ENCODE data around the gene TMEM72.

The TMEM72 gene

DNA sequence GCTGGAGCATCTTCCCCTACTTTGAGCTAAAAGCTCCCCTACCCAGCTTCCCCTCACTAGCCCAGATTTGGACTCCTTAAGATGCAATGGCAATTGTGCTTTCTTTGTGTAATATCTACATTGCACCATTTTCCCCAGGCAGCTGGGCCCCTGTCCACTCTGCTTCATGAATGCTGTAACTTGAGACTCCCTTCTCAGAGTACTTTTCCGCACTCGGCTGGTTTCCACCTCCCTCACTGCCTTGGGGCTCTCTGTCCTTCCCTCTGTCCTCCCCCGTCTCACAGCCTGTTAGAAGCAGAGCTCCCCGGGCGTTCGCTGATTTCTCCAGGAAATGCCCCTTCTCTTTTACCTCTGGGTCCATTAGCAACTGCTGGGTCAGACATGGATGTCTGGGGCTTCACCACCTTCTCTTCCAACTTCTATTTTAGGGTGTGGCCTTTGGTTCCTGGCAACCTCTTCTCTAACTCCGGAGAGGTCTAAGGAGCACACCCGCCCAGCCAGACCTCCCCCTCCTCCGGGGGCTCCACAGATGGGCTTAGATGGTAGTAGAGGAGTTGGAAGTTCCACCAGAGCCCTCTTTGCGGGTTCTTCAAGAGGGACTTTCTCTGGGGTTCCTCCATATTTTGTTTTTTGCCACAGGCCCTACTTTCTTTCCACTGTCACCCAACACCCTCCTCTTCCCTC lies 2.9 kb upstream of the TMEM72 start:
- Histone ChIP-seq H3K36me3 (ENCODE audit: control insufficient read depth, insufficient read depth, low read length) (no peaks in the 10 kb centered on the region), H3K9ac (no peak overlapping the region), H3K79me2 (no peaks in the 10 kb centered on the region), H2AFZ (peak overlapping the region; percentile 54), H3K9me3 (ENCODE audit: control insufficient read depth, low read length) (no peaks in the 10 kb centered on the region), H3K27me3 (ENCODE audit: control insufficient read depth, insufficient read depth, low read length) (no peaks in the 10 kb centered on the region), H3K4me3 (ENCODE audit: low read depth, low read length) (no peak overlapping the region), H3K27ac (no peak overlapping the region), H3K4me1 (peaks cover 3% of the 10 kb centered on the region), H3K4me2 (ENCODE audit: low read length) (no peak overlapping the region)
- TF ChIP-seq, protein P1, sequence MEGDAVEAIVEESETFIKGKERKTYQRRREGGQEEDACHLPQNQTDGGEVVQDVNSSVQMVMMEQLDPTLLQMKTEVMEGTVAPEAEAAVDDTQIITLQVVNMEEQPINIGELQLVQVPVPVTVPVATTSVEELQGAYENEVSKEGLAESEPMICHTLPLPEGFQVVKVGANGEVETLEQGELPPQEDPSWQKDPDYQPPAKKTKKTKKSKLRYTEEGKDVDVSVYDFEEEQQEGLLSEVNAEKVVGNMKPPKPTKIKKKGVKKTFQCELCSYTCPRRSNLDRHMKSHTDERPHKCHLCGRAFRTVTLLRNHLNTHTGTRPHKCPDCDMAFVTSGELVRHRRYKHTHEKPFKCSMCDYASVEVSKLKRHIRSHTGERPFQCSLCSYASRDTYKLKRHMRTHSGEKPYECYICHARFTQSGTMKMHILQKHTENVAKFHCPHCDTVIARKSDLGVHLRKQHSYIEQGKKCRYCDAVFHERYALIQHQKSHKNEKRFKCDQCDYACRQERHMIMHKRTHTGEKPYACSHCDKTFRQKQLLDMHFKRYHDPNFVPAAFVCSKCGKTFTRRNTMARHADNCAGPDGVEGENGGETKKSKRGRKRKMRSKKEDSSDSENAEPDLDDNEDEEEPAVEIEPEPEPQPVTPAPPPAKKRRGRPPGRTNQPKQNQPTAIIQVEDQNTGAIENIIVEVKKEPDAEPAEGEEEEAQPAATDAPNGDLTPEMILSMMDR (IDR thresholded peaks at IDR 0.05): no peak

DNA sequence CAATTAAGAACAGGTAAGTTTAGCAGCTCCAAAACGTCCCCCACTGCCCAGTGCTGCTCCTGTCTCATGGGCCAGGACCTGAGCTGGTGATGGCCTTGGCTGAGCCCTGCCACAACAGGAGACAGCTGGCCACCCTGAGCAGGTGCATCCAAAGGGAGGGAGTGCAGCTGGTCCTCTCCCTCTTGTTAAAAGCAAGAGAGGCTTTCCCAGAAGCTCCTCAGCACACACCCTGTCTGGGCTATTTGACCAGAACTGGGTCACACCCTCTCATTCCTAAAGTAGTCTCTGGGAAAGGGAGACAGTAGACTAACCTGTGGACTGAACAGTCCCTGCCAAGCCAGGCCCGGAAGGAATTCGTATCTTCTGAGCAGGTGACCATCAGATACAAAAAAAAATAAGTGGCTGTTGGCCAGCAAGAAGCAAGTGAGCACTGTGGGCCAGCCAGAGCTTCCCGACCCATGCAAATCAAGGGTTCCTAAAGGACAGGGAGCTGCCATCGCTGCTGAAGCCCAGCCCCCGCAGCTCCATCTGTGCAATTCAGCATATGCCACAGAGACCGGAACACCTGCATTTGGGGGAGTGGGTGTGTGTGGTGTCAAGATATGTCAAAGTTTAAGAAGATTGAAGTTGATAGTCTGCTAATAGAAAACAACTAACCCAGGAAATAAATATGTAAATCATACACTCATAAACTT lies 2.1 kb upstream of the TMEM72 start:
- Histone ChIP-seq H3K36me3 (ENCODE audit: control insufficient read depth, insufficient read depth, low read length) (no peaks in the 10 kb centered on the region), H3K9ac (no peak overlapping the region), H3K4me2 (ENCODE audit: low read length) (no peak overlapping the region), H3K79me2 (no peaks in the 10 kb centered on the region), H3K27ac (no peak overlapping the region), H2AFZ (no peak overlapping the region), H3K4me3 (ENCODE audit: low read depth, low read length) (no peak overlapping the region), H3K4me1 (no peaks in the 10 kb centered on the region), H3K27me3 (ENCODE audit: control insufficient read depth, insufficient read depth, low read length) (no peaks in the 10 kb centered on the region), H3K9me3 (ENCODE audit: control insufficient read depth, low read length) (no peaks in the 10 kb centered on the region)
- TF ChIP-seq, protein P1 (IDR thresholded peaks at IDR 0.05): no peak

DNA sequence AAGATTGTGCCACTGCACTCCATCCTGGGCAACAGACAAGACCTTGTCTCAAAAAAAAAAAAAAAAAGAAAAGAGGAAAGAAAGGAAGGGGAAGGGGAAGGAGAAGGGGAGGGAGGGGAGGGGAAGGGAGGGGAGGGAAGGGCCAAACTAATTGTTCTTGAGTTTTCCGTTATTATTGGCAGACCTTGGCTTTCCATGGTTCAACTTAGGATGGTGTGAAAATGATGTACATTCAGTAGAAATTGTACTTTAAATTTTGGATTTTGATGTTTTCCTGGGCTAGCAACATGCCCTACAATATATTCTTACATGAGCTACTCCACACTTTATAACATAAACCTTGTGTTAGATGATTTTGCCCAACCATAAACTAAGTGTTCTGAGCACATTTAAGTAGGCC lies 1.2 kb upstream of the TMEM72 start:
- Histone ChIP-seq H3K27me3 (ENCODE audit: control insufficient read depth, insufficient read depth, low read length) (no peaks in the 10 kb centered on the region), H3K9ac (no peak overlapping the region), H2AFZ (no peak overlapping the region), H3K4me2 (ENCODE audit: low read length) (no peak overlapping the region), H3K9me3 (ENCODE audit: control insufficient read depth, low read length) (no peaks in the 10 kb centered on the region), H3K4me1 (no peaks in the 10 kb centered on the region), H3K27ac (no peak overlapping the region), H3K36me3 (ENCODE audit: control insufficient read depth, insufficient read depth, low read length) (no peaks in the 10 kb centered on the region), H3K4me3 (ENCODE audit: low read depth, low read length) (no peak overlapping the region), H3K79me2 (no peaks in the 10 kb centered on the region)
- TF ChIP-seq, protein P1 (IDR thresholded peaks at IDR 0.05): no peak

DNA sequence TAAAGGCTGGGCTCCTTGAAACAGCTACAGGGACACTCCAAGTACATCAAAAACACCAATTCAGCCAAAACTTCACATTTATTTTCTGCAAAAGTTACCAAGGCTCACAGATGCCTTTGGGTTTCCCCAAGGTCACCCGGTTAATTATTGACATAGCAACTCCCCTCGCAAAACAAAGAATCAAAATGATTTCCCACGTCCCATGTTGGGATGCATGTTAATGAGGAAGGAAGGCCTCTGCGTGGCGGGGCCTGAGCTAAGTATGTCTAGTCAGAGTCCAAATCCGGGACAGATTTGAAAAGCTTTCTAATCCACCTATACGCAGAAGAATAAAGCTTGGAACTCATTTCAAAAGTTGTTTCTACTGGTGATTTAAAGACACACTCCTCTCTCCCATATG lies 535 bp upstream of the TMEM72 start:
- TF ChIP-seq, protein P1 (IDR thresholded peaks at IDR 0.05): no peak

More for the DNA sequence above, 535 bp upstream of the TMEM72 start:
- H2AFZ ChIP-seq: peak overlapping the region; percentile 39
- H3K4me1 ChIP-seq: no peaks in the 10 kb centered on the region
- H3K27ac ChIP-seq: no peak overlapping the region
- no peaks in the 10 kb centered on the region for H3K9me3 ChIP-seq (ENCODE audit: control insufficient read depth, low read length)
- no peak overlapping the region for H3K4me2 ChIP-seq (ENCODE audit: low read length)
- H3K9ac ChIP-seq: no peak overlapping the region
- H3K79me2 ChIP-seq: no peaks in the 10 kb centered on the region
- no peaks in the 10 kb centered on the region for H3K27me3 ChIP-seq (ENCODE audit: control insufficient read depth, insufficient read depth, low read length)
- no peak overlapping the region for H3K4me3 ChIP-seq (ENCODE audit: low read depth, low read length)
- no peaks in the 10 kb centered on the region for H3K36me3 ChIP-seq (ENCODE audit: control insufficient read depth, insufficient read depth, low read length)
